ENCODE results near the gene IL12RB1. TPM values are rescaled to one million over a fixed set of nuclear protein-coding genes. Genes with fewer than 3 reads are reported as not detected.
"Not testable (repeated sequence)": the region's sequence is repeated elsewhere in the genome, so short reads cannot be mapped to it uniquely, and the experiment has no call there.

IL12RB1 gene
- polyA plus RNA-seq, 1 donor: 0.75 TPM

GRCh38 chr19:18044825-18045304, 41.9 kb downstream of the IL12RB1 start:
- peak; percentile 79 for DNase-seq

GRCh38 chr19:18043676-18044075, 43.1 kb downstream of the IL12RB1 start:
- DNase-seq: no peak

- no peak for DNase-seq
Measured at GRCh38 chr19:18041054-18041453, 45.7 kb downstream of the IL12RB1 start.

- not testable (repeated sequence) for DNase-seq
Measured at GRCh38 chr19:18032102-18032501, 54.6 kb downstream of the IL12RB1 start.

- not testable (repeated sequence) for DNase-seq
Measured at GRCh38 chr19:18031401-18031800, 55.3 kb downstream of the IL12RB1 start.

- no peak for DNase-seq
Measured at GRCh38 chr19:18029617-18030338, 57.0 kb downstream of the IL12RB1 start.

- no peak for DNase-seq
Measured at GRCh38 chr19:18027151-18027550, 59.6 kb downstream of the IL12RB1 start.

GRCh38 chr19:18023622-18024251, 63.0 kb downstream of the IL12RB1 start:
- DNase-seq: peak; percentile 85

GRCh38 chr19:18021121-18021755, 65.5 kb downstream of the IL12RB1 start:
- peak; percentile 64 for DNase-seq

GRCh38 chr19:18020212-18021085, 66.3 kb downstream of the IL12RB1 start:
- no peak for DNase-seq

- no peak for DNase-seq
Measured at GRCh38 chr19:18017275-18018083, 69.3 kb downstream of the IL12RB1 start.

GRCh38 chr19:18016209-18016910, 70.4 kb downstream of the IL12RB1 start:
- DNase-seq: no peak

- no peak for DNase-seq
Measured at GRCh38 chr19:18014197-18014596, 72.5 kb downstream of the IL12RB1 start.

- DNase-seq: no peak
Measured at GRCh38 chr19:18013210-18014111, 73.3 kb downstream of the IL12RB1 start.

GRCh38 chr19:18010149-18010548, 76.6 kb downstream of the IL12RB1 start:
- no peak for DNase-seq

GRCh38 chr19:18009412-18010066, 77.2 kb downstream of the IL12RB1 start:
- no peak for DNase-seq
